ENCODE results near the gene EGLN1.

Gene EGLN1

GRCh38 chr1:231420299-231420958, 1.7 kb downstream of the EGLN1 start (continued):
- TF ChIP-seq FEZF1 (tag by site-specific recombination; IDR thresholded peaks at IDR 0.05) (peak; percentile 83), OSR2 (tag by site-specific recombination; IDR thresholded peaks at IDR 0.05) (peak; percentile 60), ZNF600 (tag by site-specific recombination; IDR thresholded peaks at IDR 0.05) (peak; percentile 61), ZNF664 (tag by site-specific recombination; IDR thresholded peaks at IDR 0.05) (peak; percentile 98), OVOL3 (tag by site-specific recombination; IDR thresholded peaks at IDR 0.05) (0 out of 2 replicates have a peak, but pooled peaks have one; percentile 59), KLF8 (tag by site-specific recombination; IDR thresholded peaks at IDR 0.05) (0 out of 2 replicates have a peak, but pooled peaks have one; percentile 30), BCL11B (tag by site-specific recombination; IDR thresholded peaks at IDR 0.05; ENCODE audit: low read depth) (0 out of 2 replicates have a peak, but pooled peaks have one; percentile 13)

DNA sequence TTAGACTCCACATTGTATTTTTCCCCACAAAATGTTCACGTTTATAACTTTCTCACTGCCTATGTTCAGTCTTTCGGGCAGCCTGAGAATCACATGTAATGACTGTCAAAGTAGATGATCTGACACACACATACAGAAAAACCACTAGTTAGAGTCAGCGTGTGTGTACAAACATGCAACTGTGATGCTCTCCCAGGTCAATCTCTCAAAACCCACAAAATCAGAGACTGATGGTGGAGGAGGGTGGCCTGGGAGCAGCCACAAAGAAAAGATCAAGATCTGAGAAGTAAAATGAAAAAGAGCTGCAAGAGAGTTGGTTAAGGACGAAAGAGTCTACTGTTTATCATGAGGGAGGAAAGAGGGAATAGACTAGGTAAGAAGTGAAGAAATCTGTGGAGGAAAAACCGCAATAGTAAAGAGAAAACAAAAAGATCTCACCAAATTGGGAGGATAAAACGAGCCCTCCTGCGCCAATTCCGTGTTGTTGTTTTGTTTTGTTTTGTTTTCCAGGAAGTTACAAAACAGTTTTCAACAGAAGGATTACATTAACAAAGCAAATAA, 2.3 kb downstream of the EGLN1 start:
- H3K27ac ChIP-seq (ENCODE audit: extremely low read depth, low read depth, low read length): peak overlapping the region; percentile 98; the same call in 1 of the 2 replicates
- peaks cover 30% of the 10 kb centered on the region for H3K4me1 ChIP-seq (ENCODE audit: control insufficient read depth, insufficient read depth, low read length)
- no peaks in the 10 kb centered on the region; a peak in 1 of 3 replicates for H3K36me3 ChIP-seq (ENCODE audit: control insufficient read depth in 2 of 2, insufficient read depth in 1 of 2, low read length in 2 of 2)
- no peaks in the 10 kb centered on the region for H3K9me3 ChIP-seq (ENCODE audit: control insufficient read depth, insufficient read depth, low read depth, low read length)
- TF ChIP-seq GLIS1 (tag by site-specific recombination; IDR thresholded peaks at IDR 0.05) (no peak), GLI4 (tag by site-specific recombination; IDR thresholded peaks at IDR 0.05) (no peak), SCRT2 (tag by site-specific recombination; IDR thresholded peaks at IDR 0.05) (peak; percentile 76), ZFP37 (tag by site-specific recombination; IDR thresholded peaks at IDR 0.05) (no peak), ZNF549 (tag by site-specific recombination; IDR thresholded peaks at IDR 0.05) (no peak), ZNF366 (tag by site-specific recombination; conservative IDR thresholded peaks at IDR 0.05) (peak; percentile 89), WT1 (tag by site-specific recombination; IDR thresholded peaks at IDR 0.05) (peak; percentile 23; the same call in 1 of the 2 replicates), PRDM1 (tag by site-specific recombination; IDR thresholded peaks at IDR 0.05) (peak; percentile 74), ZSCAN4 (tag by site-specific recombination; IDR thresholded peaks at IDR 0.05) (peak; percentile 40; the same call in 1 of the 2 replicates), ZNF624 (tag by site-specific recombination; IDR thresholded peaks at IDR 0.05) (no peak), HOXD13 (CRISPR knock-in tag; IDR thresholded peaks at IDR 0.05; ENCODE audit: borderline replicate concordance) (no peak), SP7 (tag by site-specific recombination; IDR thresholded peaks at IDR 0.05) (no peak), ZNF140 (tag by site-specific recombination; IDR thresholded peaks at IDR 0.05) (no peak), ZNF585B (tag by site-specific recombination; IDR thresholded peaks at IDR 0.05) (peak; percentile 74), ZFP3 (tag by site-specific recombination; IDR thresholded peaks at IDR 0.05; ENCODE audit: low read depth) (no peak), ZNF514 (tag by site-specific recombination; IDR thresholded peaks at IDR 0.05) (no peak), ZNF692 (tag by site-specific recombination; IDR thresholded peaks at IDR 0.05) (peak; percentile 13; the same call in 1 of the 2 replicates), REPIN1 (tag by site-specific recombination; IDR thresholded peaks at IDR 0.05; ENCODE audit: low read depth) (no peak), ZSCAN18 (tag by site-specific recombination; IDR thresholded peaks at IDR 0.05) (no peak)
- TF ChIP-seq, protein P1, sequence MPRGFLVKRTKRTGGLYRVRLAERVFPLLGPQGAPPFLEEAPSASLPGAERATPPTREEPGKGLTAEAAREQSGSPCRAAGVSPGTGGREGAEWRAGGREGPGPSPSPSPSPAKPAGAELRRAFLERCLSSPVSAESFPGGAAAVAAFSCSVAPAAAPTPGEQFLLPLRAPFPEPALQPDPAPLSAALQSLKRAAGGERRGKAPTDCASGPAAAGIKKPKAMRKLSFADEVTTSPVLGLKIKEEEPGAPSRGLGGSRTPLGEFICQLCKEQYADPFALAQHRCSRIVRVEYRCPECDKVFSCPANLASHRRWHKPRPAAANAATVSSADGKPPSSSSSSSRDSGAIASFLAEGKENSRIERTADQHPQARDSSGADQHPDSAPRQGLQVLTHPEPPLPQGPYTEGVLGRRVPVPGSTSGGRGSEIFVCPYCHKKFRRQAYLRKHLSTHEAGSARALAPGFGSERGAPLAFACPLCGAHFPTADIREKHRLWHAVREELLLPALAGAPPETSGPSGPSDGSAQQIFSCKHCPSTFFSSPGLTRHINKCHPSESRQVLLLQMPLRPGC (tag by site-specific recombination; IDR thresholded peaks at IDR 0.05): no peak
- POLR2A ChIA-PET: interaction anchor here (0.5 to 2.9 kb wide), 12 partner anchors 11 to 184 kb away, joined by 3 to 21 read pairs (median 4); partner anchors contain the start of genes EXOC8 and SPRTN
- H3K4me3 ChIP-seq (ENCODE audit: low read depth, low read length): peak overlapping the region; percentile 97
- CTCF ChIA-PET: interaction anchor here (0.5 to 2.2 kb wide), 14 partner anchors 8 to 165 kb away, joined by 3 to 13 read pairs (median 4); partner anchors contain the start of gene TSNAX
